Lower leg skin (tissue), 4 donors: ENCODE data around the gene BRD3. TPM values are rescaled to one million over a fixed set of nuclear protein-coding genes. Genes with fewer than 3 reads are reported as not detected.
A peak's percentile ranks its signal among the peaks of the same experiment; 100 is the strongest.
"Not testable (repeated sequence)": the region's sequence is repeated elsewhere in the genome, so short reads cannot be mapped to it uniquely, and the experiment has no call there.

ENCODE experiments used
- DNase-seq, 2 donors: peaks; one replicate each; pipeline ENCODE4 v3.0.0-alpha.2; 2019; ENCODE audit warnings: low spot score in 2 of 2
- H3K4me3 ChIP-seq: fragments of 200-600 bp; sonication (generic); 2 replicates; pipeline ENCODE4 v1.5.1; 2017; ENCODE audit warnings: mild to moderate bottlenecking, low read depth; ENCODE audit not compliant: poor library complexity, severe bottlenecking
- POLR2A ChIP-seq, 2 donors: fragments of 450-650 bp; IDR thresholded peaks; one replicate each; pipeline ENCODE4 v1.6.1; 2016 to 2017; ENCODE audit warnings: antibody characterized with exemption in 2 of 2, mild to moderate bottlenecking in 1 of 2, moderate library complexity in 1 of 2
- WGBS, 2 donors: methylation state at CpG; one replicate each; pipeline ENCODE4 v1.1.5; 2018; 5-methylcytosine and 5-hydroxymethylcytosine counted together
- intact Hi-C: fragments of 100-400 bp; cut with DNase I; formaldehyde crosslinking; loops from one replicate; pipeline ENCODE4 v1.15.0; 2023; ENCODE audit warnings: low total_unique reads
- total RNA-seq, 4 donors: library from RNA; depleted of rRNA; stranded (reverse); fragments of >200 nt; gene quantifications; one replicate each; pipeline ENCODE4 v1.1.0, GENCODE V29; 2016
- TF ChIP-seq, protein P1 (sequence below), 3 donors: fragments of 450-650 bp; IDR thresholded peaks; one replicate each; pipeline ENCODE4 v1.5.1; 2016; ENCODE audit warnings: antibody characterized with exemption in 3 of 3, mild to moderate bottlenecking in 3 of 3, moderate library complexity in 2 of 3

The BRD3 gene
- total RNA-seq, 4 donors from 2014 or later, result 18.5 to 59.9 (median 26.7) TPM

GRCh38 chr9:134083451-134083850 lies 15.6 kb upstream of the BRD3 start:
- 62 to 69% methylated on average over 2 of the region's 2 CpGs for WGBS, 2 donors

DNA sequence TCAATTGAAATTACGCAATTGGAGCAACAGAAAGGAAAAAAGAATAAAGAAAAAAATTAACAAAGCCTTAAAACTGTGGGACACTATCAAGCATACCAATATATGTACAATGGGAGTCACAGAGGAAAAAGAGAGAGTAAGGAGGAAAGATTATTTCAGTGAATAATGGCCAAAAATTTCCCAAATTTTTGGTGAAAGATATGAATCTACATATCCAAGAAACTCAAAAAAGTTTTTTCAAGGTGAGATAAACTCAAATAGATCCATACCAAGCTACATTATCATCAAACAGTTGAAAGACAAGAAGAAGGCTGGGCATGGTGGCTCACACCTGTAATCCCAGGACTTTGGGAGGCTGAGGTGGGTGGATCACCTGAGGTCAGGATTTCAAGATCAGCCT lies 8.8 kb upstream of the BRD3 start:
- 45 to 55% methylated on average over 1 of the region's 1 CpG for WGBS, 2 donors
- TF ChIP-seq POLR2A (IDR thresholded peaks at IDR 0.05), result no peak
- TF ChIP-seq, protein P1, sequence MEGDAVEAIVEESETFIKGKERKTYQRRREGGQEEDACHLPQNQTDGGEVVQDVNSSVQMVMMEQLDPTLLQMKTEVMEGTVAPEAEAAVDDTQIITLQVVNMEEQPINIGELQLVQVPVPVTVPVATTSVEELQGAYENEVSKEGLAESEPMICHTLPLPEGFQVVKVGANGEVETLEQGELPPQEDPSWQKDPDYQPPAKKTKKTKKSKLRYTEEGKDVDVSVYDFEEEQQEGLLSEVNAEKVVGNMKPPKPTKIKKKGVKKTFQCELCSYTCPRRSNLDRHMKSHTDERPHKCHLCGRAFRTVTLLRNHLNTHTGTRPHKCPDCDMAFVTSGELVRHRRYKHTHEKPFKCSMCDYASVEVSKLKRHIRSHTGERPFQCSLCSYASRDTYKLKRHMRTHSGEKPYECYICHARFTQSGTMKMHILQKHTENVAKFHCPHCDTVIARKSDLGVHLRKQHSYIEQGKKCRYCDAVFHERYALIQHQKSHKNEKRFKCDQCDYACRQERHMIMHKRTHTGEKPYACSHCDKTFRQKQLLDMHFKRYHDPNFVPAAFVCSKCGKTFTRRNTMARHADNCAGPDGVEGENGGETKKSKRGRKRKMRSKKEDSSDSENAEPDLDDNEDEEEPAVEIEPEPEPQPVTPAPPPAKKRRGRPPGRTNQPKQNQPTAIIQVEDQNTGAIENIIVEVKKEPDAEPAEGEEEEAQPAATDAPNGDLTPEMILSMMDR (IDR thresholded peaks at IDR 0.05), result no peak
- intact Hi-C loops, result no loop called here
- H3K4me3 ChIP-seq, result no peak overlapping the region
- peak in 1 of 2 donors; percentile 42 for DNase-seq

More at GRCh38 chr9:134083451-134083850, 15.6 kb upstream of the BRD3 start:
- no peak for DNase-seq
- no peak overlapping the region for H3K4me3 ChIP-seq
- TF ChIP-seq, protein P1 (IDR thresholded peaks at IDR 0.05), result no peak
- no peak for TF ChIP-seq POLR2A (IDR thresholded peaks at IDR 0.05)
- intact Hi-C loops, result no loop called here

- H3K4me3 ChIP-seq, intact Hi-C loops: not testable (repeated sequence)
- peak in 1 of 2 donors; percentile 23 for DNase-seq
- 93 to 100% methylated on average over 5 to 31 of the region's 31 CpGs for WGBS, 2 donors
These were observed 7.9 kb upstream of the BRD3 start for GRCh38 chr9:134075689-134076088.

DNA sequence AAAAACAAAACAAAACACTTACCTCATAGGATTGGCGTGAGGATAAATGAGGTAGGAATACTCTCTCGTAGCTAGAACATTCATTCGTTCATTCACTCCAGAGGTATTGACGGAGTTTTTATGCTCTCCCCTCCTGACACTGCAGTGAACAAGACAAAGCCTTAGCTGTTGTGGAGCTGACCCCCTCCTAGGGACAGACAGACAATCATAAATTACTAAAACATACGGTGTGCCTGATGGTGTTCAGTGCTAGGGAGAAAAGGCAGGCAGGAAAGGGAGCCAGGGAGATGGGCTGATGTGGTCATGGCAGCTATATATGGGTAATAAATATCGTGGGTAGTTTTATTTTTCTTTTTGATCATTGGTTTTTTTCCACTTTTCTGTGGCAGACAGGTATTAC lies 5.7 kb upstream of the BRD3 start:
- WGBS, 2 donors, result 63 to 72% methylated on average over 6 of the region's 6 CpGs
- DNase-seq, result peak in 1 of 2 donors; percentile 7
- intact Hi-C loops, result no loop called here
- TF ChIP-seq, protein P1 (IDR thresholded peaks at IDR 0.05), result no peak
- TF ChIP-seq POLR2A (IDR thresholded peaks at IDR 0.05), result no peak
- no peak overlapping the region for H3K4me3 ChIP-seq

- WGBS, 2 donors, result 91 to 94% methylated on average over 7 of the region's 7 CpGs
- intact Hi-C loops, H3K4me3 ChIP-seq: not testable (repeated sequence)
- DNase-seq, result peak in 1 of 2 donors; percentile 14
These were observed 4.9 kb upstream of the BRD3 start for GRCh38 chr9:134072683-134073082.

DNA sequence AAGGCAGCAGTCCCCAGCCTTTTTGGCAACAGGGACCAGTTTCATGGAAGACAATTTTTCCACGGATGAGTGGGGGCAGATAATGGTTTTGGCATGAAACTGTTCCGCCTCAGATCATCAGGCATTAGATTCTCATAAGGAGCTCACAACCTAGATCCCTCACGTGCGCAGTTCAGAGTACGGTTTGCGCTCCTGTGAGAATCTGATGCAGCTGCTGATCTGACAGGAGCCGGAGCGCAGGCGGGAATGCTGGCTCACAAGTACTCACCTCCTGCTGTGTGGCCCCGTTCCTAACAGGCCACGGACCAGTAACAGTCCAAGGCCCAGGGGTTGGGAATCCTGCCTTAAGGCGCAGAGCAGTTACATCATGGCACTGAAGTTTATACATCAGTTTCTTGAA lies 3.3 kb upstream of the BRD3 start:
- TF ChIP-seq, protein P1 (IDR thresholded peaks at IDR 0.05), result no peak
- no peak for TF ChIP-seq POLR2A (IDR thresholded peaks at IDR 0.05)
- 93% methylated on average over 12 of the region's 12 CpGs for WGBS, 2 donors
- intact Hi-C loops, result no loop called here
- no peak overlapping the region for H3K4me3 ChIP-seq
- peak in 1 of 2 donors; percentile 70 for DNase-seq
